Karpas-422 (cell line): ENCODE measurements around the gene RTN1. TPM values are rescaled to one million over a fixed set of nuclear protein-coding genes. Genes with fewer than 3 reads are reported as not detected.

Experiments used
- DNase-seq: peaks from one replicate; pipeline ENCODE4 v3.0.0-alpha.2; 2015
- H2AFZ ChIP-seq: fragments of 200-600 bp; sonication (generic); 2 replicates; pipeline ENCODE4 v1.6.1; 2014; ENCODE audit warnings: antibody characterized with exemption, low read length, mixed read lengths
- H3K27ac ChIP-seq: fragments of 200-600 bp; sonication (generic); 2 replicates; pipeline ENCODE4 v1.5.1; 2014; ENCODE audit warnings: mild to moderate bottlenecking, low read length, moderate library complexity
- H3K27me3 ChIP-seq: fragments of 200-600 bp; sonication (generic); 2 replicates; pipeline ENCODE4 v1.6.1; 2014; ENCODE audit warnings: low read length, mixed read lengths
- H3K36me3 ChIP-seq: fragments of 200-600 bp; sonication (generic); 2 replicates; pipeline ENCODE4 v1.6.1; 2014; ENCODE audit warnings: low read length, mixed read lengths; ENCODE audit not compliant: insufficient read depth
- H3K4me1 ChIP-seq: fragments of 200-600 bp; sonication (generic); 2 replicates; pipeline ENCODE4 v1.6.1; 2014; ENCODE audit warnings: mild to moderate bottlenecking, low read length, mixed read lengths
- H3K4me2 ChIP-seq: fragments of 200-600 bp; sonication (generic); 2 replicates; pipeline ENCODE4 v1.6.1; 2014; ENCODE audit warnings: low read length, low read depth, mild to moderate bottlenecking; ENCODE audit not compliant: poor library complexity, severe bottlenecking
- H3K4me3 ChIP-seq: fragments of 200-600 bp; sonication (generic); 2 replicates; pipeline ENCODE4 v1.5.1; 2014; ENCODE audit warnings: mild to moderate bottlenecking, antibody characterized with exemption, low read length, mixed read lengths
- H3K79me2 ChIP-seq: fragments of 200-600 bp; sonication (generic); 2 replicates; pipeline ENCODE4 v1.6.1; 2014; ENCODE audit warnings: mild to moderate bottlenecking, low read length, mixed read lengths
- H3K9ac ChIP-seq: fragments of 200-600 bp; sonication (generic); 2 replicates; pipeline ENCODE4 v1.6.0; 2014; ENCODE audit warnings: low read length
- H3K9me2 ChIP-seq: fragments of 200-600 bp; sonication (generic), shearing (Covaris generic); replicated peaks from 2 replicates; pipeline ENCODE4 v1.6.0; 2014; ENCODE audit warnings: mild to moderate bottlenecking, low read length, moderate library complexity; ENCODE audit not compliant: insufficient read depth
- H3K9me3 ChIP-seq: fragments of 300-700, 200-600 bp; sonication (generic); 2 replicates; pipeline ENCODE4 v1.6.1; 2014; ENCODE audit warnings: low read length, mixed read lengths
- H4K20me1 ChIP-seq: fragments of 200-600 bp; sonication (generic); 2 replicates; pipeline ENCODE4 v1.6.1; 2014; ENCODE audit warnings: mild to moderate bottlenecking, antibody characterized with exemption, low read length, low read depth; ENCODE audit not compliant: insufficient read depth
- total RNA-seq: library from RNA; depleted of rRNA; stranded (reverse); fragments of >200 nt; shearing (Covaris generic); gene quantifications from 2 replicates; pipeline ENCODE4 v1.2.3, GENCODE V29; 2014; ENCODE audit warnings: low replicate concordance

The RTN1 gene
- total RNA-seq, 1 experiment from 2014 or later, result not detected

DNA sequence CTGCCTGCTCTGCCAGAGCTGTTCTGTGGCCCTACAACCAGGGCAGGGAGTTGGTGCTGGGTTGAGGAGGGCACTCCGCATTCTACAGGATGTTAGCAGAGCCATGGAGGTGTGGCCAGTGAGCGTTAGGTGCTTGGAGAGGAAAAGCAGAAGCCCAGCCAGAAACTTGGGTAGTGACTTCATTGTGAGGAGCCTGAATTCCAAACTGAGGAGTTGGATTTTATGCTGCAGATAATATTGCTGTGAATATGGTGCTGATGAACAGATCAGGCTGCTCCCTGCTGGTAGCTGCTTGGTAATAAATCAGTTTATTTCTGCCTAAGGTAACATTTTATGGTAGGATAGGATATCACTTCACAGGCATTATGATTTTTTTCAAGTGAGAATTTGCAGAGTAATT, 286.8 kb downstream of the RTN1 start:
- H3K9ac ChIP-seq, result no peak overlapping the region
- 0 out of 2 replicates have a peak, but pooled peaks cover 3% of the 10 kb centered on the region for H3K4me1 ChIP-seq
- no peaks in the 10 kb centered on the region for H3K27me3 ChIP-seq
- no peak overlapping the region for H2AFZ ChIP-seq
- DNase-seq, result no peak
- H3K36me3 ChIP-seq, result no peaks in the 10 kb centered on the region
- no peaks in the 10 kb centered on the region for H3K9me2 ChIP-seq
- H3K4me3 ChIP-seq, result no peak overlapping the region
- no peaks in the 10 kb centered on the region for H3K79me2 ChIP-seq
- no peaks in the 10 kb centered on the region for H4K20me1 ChIP-seq
- H3K9me3 ChIP-seq, result no peaks in the 10 kb centered on the region
- H3K4me2 ChIP-seq, result no peak overlapping the region
- H3K27ac ChIP-seq, result no peak overlapping the region

DNA sequence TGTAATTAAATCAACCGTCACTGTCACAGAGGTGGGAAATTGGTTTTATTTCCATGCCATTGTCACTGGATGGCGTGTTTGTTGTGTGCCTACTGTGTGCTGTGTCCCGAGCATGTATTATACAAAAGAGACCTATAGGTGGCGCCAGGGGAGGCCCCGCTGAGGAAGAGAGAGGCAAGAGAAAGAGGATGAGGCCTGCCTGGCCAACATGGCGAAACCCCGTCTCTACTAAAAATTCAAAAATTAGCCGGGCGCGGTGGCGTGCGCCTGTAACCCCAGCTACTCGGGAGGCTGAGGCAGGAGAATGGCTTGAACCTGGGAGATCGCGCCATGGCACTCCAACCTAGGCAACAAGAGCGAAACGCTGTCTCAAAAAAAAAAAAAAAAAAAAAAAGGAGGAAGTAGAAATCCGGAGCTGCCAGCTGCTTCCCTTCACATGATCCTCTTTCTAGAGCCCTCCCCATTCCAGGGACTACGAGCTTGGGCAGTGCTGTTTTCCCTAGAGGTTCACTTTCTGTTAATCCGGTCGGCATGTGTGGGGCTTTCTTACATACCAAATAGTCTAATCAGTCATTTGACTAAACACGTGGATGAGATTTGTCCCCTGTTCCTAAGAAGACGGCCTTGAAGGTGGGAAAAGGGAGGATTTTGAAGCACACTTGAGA, 287.6 kb downstream of the RTN1 start:
- Histone ChIP-seq H3K4me2 (no peak overlapping the region), H3K79me2 (no peaks in the 10 kb centered on the region), H3K36me3 (no peaks in the 10 kb centered on the region), H3K9me2 (no peaks in the 10 kb centered on the region), H2AFZ (no peak overlapping the region), H4K20me1 (no peaks in the 10 kb centered on the region), H3K9me3 (no peaks in the 10 kb centered on the region), H3K4me3 (no peak overlapping the region), H3K27ac (no peak overlapping the region), H3K27me3 (no peaks in the 10 kb centered on the region), H3K9ac (no peak overlapping the region), H3K4me1 (0 out of 2 replicates have a peak, but pooled peaks cover 3% of the 10 kb centered on the region)
- DNase-seq, result no peak

DNA sequence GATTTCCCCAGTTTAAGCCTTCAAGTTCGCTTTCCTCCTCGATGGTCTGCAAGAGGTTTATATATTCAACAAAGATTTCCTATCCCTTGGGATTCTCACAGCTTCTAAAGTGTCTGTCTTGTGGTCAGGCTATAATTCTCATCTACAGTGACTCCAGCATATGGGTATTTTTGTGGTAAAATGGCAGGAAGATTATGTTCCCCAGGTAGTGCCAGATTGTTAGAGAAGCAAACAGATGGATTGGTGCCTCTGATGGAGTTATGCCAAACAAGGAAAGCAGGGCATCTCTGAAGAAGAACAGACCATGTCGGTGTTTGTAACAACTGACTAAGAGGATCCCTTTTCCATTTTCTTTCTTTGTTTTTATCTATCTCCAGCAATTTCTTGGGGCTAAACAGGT, 288.4 kb downstream of the RTN1 start:
- Histone ChIP-seq H3K27me3 (no peaks in the 10 kb centered on the region), H3K9me2 (no peaks in the 10 kb centered on the region), H4K20me1 (no peaks in the 10 kb centered on the region), H3K79me2 (no peaks in the 10 kb centered on the region), H2AFZ (no peak overlapping the region), H3K9ac (no peak overlapping the region), H3K4me3 (no peak overlapping the region), H3K27ac (no peak overlapping the region), H3K9me3 (no peaks in the 10 kb centered on the region), H3K36me3 (no peaks in the 10 kb centered on the region), H3K4me1 (0 out of 2 replicates have a peak, but pooled peaks cover 3% of the 10 kb centered on the region), H3K4me2 (no peak overlapping the region)
- no peak for DNase-seq

GRCh38 chr14:59580911-59581310, 289.7 kb downstream of the RTN1 start:
- Histone ChIP-seq H3K4me1 (peaks cover 10% of the 10 kb centered on the region), H3K9me3 (no peaks in the 10 kb centered on the region), H3K9me2 (no peaks in the 10 kb centered on the region), H3K27me3 (no peaks in the 10 kb centered on the region), H3K4me3 (no peak overlapping the region), H3K9ac (no peak overlapping the region), H2AFZ (no peak overlapping the region), H3K36me3 (no peaks in the 10 kb centered on the region), H3K27ac (no peak overlapping the region), H3K79me2 (no peaks in the 10 kb centered on the region), H3K4me2 (no peak overlapping the region), H4K20me1 (no peaks in the 10 kb centered on the region)
- DNase-seq, result no peak

GRCh38 chr14:59576332-59577294, 294.0 kb downstream of the RTN1 start, which contains the start of gene CCDC175:
Gene CCDC175, minus strand, starts transcription at chr14:59576812. Its CDS starts 37 bp downstream, at chr14:59576775.
- H3K4me3 ChIP-seq, result peak within 1 kb of the TSS; percentile 63; the same call in 1 of the 2 replicates
- peaks cover 10% of the 10 kb centered on the region for H3K4me1 ChIP-seq
- no peaks in the 10 kb centered on the region for H3K79me2 ChIP-seq
- H3K27me3 ChIP-seq, result no peaks in the 10 kb centered on the region
- H3K27ac ChIP-seq, result no peak within 1 kb of the TSS
- peak within 1 kb of the TSS; percentile 30 for H3K9ac ChIP-seq
- H3K9me3 ChIP-seq, result no peaks in the 10 kb centered on the region
- peak within 1 kb of the TSS; percentile 78 for H3K4me2 ChIP-seq
- H3K9me2 ChIP-seq, result no peaks in the 10 kb centered on the region
- no peaks in the 10 kb centered on the region for H4K20me1 ChIP-seq
- DNase-seq, result peak; percentile 97
- H3K36me3 ChIP-seq, result no peaks in the 10 kb centered on the region
- H2AFZ ChIP-seq, result peak within 1 kb of the TSS; percentile 81

DNA sequence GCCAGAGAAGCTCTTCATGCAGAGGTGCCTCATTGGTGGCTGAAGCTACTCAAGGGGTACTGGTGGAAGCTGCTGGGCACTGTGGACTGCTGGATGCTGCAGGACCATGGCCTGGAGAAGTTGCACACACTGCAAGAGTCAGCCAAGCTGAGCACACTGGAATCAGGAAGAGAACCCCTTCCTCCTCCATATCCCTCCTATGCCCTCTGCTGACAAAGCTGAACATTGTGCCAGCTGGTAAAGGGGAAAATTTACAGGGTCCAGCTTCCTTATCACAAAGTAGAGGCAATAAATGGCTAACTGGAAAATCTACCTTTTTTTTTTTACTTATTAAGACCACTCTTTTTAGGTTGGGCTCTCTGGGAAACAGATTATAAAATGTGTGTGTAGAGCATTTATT, 300.5 kb downstream of the RTN1 start:
- peak; percentile 49 for DNase-seq
- H4K20me1 ChIP-seq, result no peaks in the 10 kb centered on the region
- no peak overlapping the region for H3K27ac ChIP-seq
- no peaks in the 10 kb centered on the region for H3K4me1 ChIP-seq
- H3K9me3 ChIP-seq, result no peaks in the 10 kb centered on the region
- no peaks in the 10 kb centered on the region for H3K36me3 ChIP-seq
- H3K27me3 ChIP-seq, result no peaks in the 10 kb centered on the region
- H3K9me2 ChIP-seq, result no peaks in the 10 kb centered on the region
- no peak overlapping the region for H3K4me3 ChIP-seq
- no peak overlapping the region for H3K9ac ChIP-seq
- H3K4me2 ChIP-seq, result no peak overlapping the region
- no peak overlapping the region for H2AFZ ChIP-seq
- H3K79me2 ChIP-seq, result no peaks in the 10 kb centered on the region

DNA sequence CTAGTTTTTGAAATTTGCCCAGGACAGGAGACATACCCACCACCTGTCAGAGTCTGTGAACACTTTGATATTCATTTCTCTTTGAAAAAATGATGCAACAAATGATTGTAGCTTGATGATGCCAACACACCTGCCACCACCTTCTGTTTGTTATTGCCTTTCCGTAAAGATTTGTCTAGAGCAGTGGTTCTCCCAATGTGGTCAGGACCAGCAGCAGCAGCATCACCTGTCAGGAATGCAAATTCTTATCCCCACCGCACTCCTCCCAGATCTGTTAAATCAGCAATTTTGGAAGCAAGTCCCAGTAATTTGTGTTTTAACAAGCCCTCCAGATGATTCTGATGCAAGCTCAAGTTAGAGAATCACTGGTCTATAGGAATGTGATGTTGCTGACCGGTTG, 303.9 kb downstream of the RTN1 start:
- Histone ChIP-seq H3K9me2 (no peaks in the 10 kb centered on the region), H2AFZ (no peak overlapping the region), H3K4me3 (no peak overlapping the region), H3K9me3 (no peaks in the 10 kb centered on the region), H4K20me1 (no peaks in the 10 kb centered on the region), H3K9ac (no peak overlapping the region), H3K36me3 (no peaks in the 10 kb centered on the region), H3K27me3 (no peaks in the 10 kb centered on the region), H3K27ac (no peak overlapping the region), H3K79me2 (no peaks in the 10 kb centered on the region), H3K4me1 (no peaks in the 10 kb centered on the region), H3K4me2 (no peak overlapping the region)
- no peak for DNase-seq

DNA sequence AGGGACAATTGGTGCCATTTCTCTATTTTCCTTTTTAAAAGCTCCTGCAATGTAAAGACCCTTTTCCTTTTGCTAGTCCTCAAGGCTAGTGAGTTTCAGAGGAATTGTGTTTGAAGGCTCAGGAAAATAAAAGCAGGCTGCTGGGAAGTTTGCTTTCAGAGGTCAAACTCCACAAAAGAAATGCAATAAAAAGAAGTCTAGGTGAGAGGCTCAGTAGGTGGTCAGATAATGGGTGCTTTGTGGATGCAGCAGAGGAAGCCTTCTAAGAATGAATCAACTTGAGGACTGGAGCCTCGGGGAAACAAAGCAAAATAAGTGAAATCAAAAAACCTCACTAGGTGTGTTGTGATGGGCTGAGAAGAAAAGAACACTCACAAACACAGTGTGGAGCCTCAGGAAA, 304.3 kb downstream of the RTN1 start:
- Histone ChIP-seq H3K4me3 (no peak overlapping the region), H3K4me1 (no peaks in the 10 kb centered on the region), H4K20me1 (no peaks in the 10 kb centered on the region), H3K9me3 (no peaks in the 10 kb centered on the region), H3K27me3 (no peaks in the 10 kb centered on the region), H2AFZ (no peak overlapping the region), H3K4me2 (no peak overlapping the region), H3K36me3 (no peaks in the 10 kb centered on the region), H3K79me2 (no peaks in the 10 kb centered on the region), H3K27ac (no peak overlapping the region), H3K9ac (no peak overlapping the region), H3K9me2 (no peaks in the 10 kb centered on the region)
- DNase-seq, result no peak
